ENCODE results near the gene PRR12. TPM values are rescaled to one million over a fixed set of nuclear protein-coding genes. Genes with fewer than 3 reads are reported as not detected.

PRR12 gene
- 10 to 100 TPM; 50.8 to 81.7 (median 78.8) TPM for total RNA-seq
- total RNA-seq (2013) = 21.4 TPM
- total RNA-seq = 5.4 to 80.6 (median 49.9) reads per million in 29 experiments

GRCh38 chr19:49590971-49591730 is at the start of gene PRR12:
Gene PRR12 (plus strand): TSS chr19:49591182. CDS start chr19:49591655, 473 bp downstream.
- Mint-ChIP-seq H3K36me3 (peaks cover 14% of the 10 kb centered on the region), H3K27ac (peak within 1 kb of the TSS; percentile 88 to 94), H3K4me3 (peak within 1 kb of the TSS; percentile 88 to 94 (median 91)), H3K9me3 (no peaks in the 10 kb centered on the region), H3K4me1 (peaks cover 24 to 47% (median 38%) of the 10 kb centered on the region in 3 donors), H3K27me3 (no peaks in the 10 kb centered on the region)
- Histone ChIP-seq H3K4me1 (ENCODE audit: control insufficient read depth in 1 of 2, extremely low read depth in 1 of 2, insufficient read depth in 2 of 2, low read length in 2 of 2) (peaks cover 7 to 53% of the 10 kb centered on the region in 2 experiments), H3K27ac (ENCODE audit: low read length) (peak within 1 kb of the TSS; percentile 86), H3K27me3 (replicated peaks in 1 of 2; ENCODE audit: control insufficient read depth in 2 of 2, extremely low read depth in 1 of 2, insufficient read depth in 2 of 2, low read length in 1 of 2) (no peaks in the 10 kb centered on the region), H3K36me3 (ENCODE audit: control insufficient read depth in 2 of 2, extremely low read depth in 1 of 2, insufficient read depth in 1 of 2, low read length in 1 of 2) (peaks cover 9 to 23% of the 10 kb centered on the region in 2 donors), H3K9me3 (no peaks in the 10 kb centered on the region), H3K4me3 (ENCODE audit: control insufficient read depth in 1 of 2, extremely low read depth in 1 of 2, low read length in 1 of 2) (peak within 1 kb of the TSS; percentile 98 to 99)
- CTCF ChIA-PET = interaction anchor here in 1 of 2 donors (0.5 to 1.5 kb wide), 4 partner anchors 11 to 228 kb away, joined by 4 to 9 read pairs (median 4); partner anchors contain the start of genes NOSIP, PRRG2 and RRAS
- POLR2A ChIA-PET = interaction anchor here (0.6 kb wide), 2 partner anchors 44 kb away, joined by 3 to 12 read pairs; no protein-coding TSS in a partner anchor
- DNase-seq (peak in 34 of 35 experiments; percentile 38 to 85 (median 62)), ATAC-seq (replicated peaks in 1 of 4) (peak; percentile 28 to 39 (median 36))
- WGBS (ENCODE audit: insufficient coverage) = 0% methylated on average over 7 of the region's 66 CpGs

GRCh38 chr19:49541914-49542313 is 49.1 kb upstream of the PRR12 start:
- POLR2A ChIA-PET = no interaction called here
- no peak overlapping the region for H3K27ac Mint-ChIP-seq
- H3K27me3 Mint-ChIP-seq = no peaks in the 10 kb centered on the region
- Histone ChIP-seq H3K9me3 (no peaks in the 10 kb centered on the region), H3K4me1 (ENCODE audit: control insufficient read depth in 1 of 2, extremely low read depth in 1 of 2, insufficient read depth in 2 of 2, low read length in 2 of 2) (peaks cover 8 to 16% of the 10 kb centered on the region in 2 experiments), H3K27me3 (replicated peaks in 1 of 2; ENCODE audit: control insufficient read depth in 2 of 2, extremely low read depth in 1 of 2, insufficient read depth in 2 of 2, low read length in 1 of 2) (no peaks in the 10 kb centered on the region), H3K36me3 (ENCODE audit: control insufficient read depth in 2 of 2, extremely low read depth in 1 of 2, insufficient read depth in 1 of 2, low read length in 1 of 2) (no peaks in the 10 kb centered on the region), H3K27ac (ENCODE audit: low read length) (no peak overlapping the region), H3K4me3 (ENCODE audit: control insufficient read depth in 1 of 2, extremely low read depth in 1 of 2, low read length in 1 of 2) (no peak overlapping the region)
- peaks cover 6% of the 10 kb centered on the region for H3K36me3 Mint-ChIP-seq
- WGBS (ENCODE audit: insufficient coverage) = 94% methylated on average over 4 of the region's 6 CpGs
- CTCF ChIA-PET = interaction anchor here in 1 of 2 donors (0.6 kb wide), 1 partner anchor 23 kb away, joined by 5 read pairs; no protein-coding TSS in a partner anchor
- no peaks in the 10 kb centered on the region for H3K9me3 Mint-ChIP-seq
- DNase-seq (no peak), ATAC-seq (replicated peaks in 1 of 4) (no peak)
- H3K4me3 Mint-ChIP-seq = no peak overlapping the region
- peaks cover 7 to 16% (median 13%) of the 10 kb centered on the region in 3 donors for H3K4me1 Mint-ChIP-seq

GRCh38 chr19:49542446-49542845 is 48.5 kb upstream of the PRR12 start:
- Mint-ChIP-seq H3K4me1 (peaks cover 12 to 21% (median 18%) of the 10 kb centered on the region in 3 donors), H3K9me3 (no peaks in the 10 kb centered on the region), H3K4me3 (no peak overlapping the region), H3K27me3 (no peaks in the 10 kb centered on the region), H3K27ac (no peak overlapping the region), H3K36me3 (peaks cover 6% of the 10 kb centered on the region)
- peaks cover 13 to 19% of the 10 kb centered on the region in 2 experiments for H3K4me1 ChIP-seq (ENCODE audit: control insufficient read depth in 1 of 2, extremely low read depth in 1 of 2, insufficient read depth in 2 of 2, low read length in 2 of 2)
- DNase-seq = no peak
- CTCF ChIA-PET = no interaction called here
- no peak overlapping the region for H3K27ac ChIP-seq (ENCODE audit: low read length)
- ATAC-seq (replicated peaks in 1 of 4) = no peak
- H3K4me3 ChIP-seq (ENCODE audit: control insufficient read depth in 1 of 2, extremely low read depth in 1 of 2, low read length in 1 of 2) = no peak overlapping the region
- H3K36me3 ChIP-seq (ENCODE audit: control insufficient read depth in 2 of 2, extremely low read depth in 1 of 2, insufficient read depth in 1 of 2, low read length in 1 of 2) = no peaks in the 10 kb centered on the region
- 97% methylated on average over 10 of the region's 16 CpGs for WGBS (ENCODE audit: insufficient coverage)
- no peaks in the 10 kb centered on the region for H3K9me3 ChIP-seq
- no peaks in the 10 kb centered on the region for H3K27me3 ChIP-seq (replicated peaks in 1 of 2; ENCODE audit: control insufficient read depth in 2 of 2, extremely low read depth in 1 of 2, insufficient read depth in 2 of 2, low read length in 1 of 2)
- POLR2A ChIA-PET = no interaction called here

GRCh38 chr19:49543032-49543431 is 48.0 kb upstream of the PRR12 start:
- no peaks in the 10 kb centered on the region for H3K9me3 ChIP-seq
- no peaks in the 10 kb centered on the region for H3K27me3 Mint-ChIP-seq
- H3K27me3 ChIP-seq (replicated peaks in 1 of 2; ENCODE audit: control insufficient read depth in 2 of 2, extremely low read depth in 1 of 2, insufficient read depth in 2 of 2, low read length in 1 of 2) = no peaks in the 10 kb centered on the region
- peaks cover 6% of the 10 kb centered on the region for H3K36me3 Mint-ChIP-seq
- DNase-seq (no peak), ATAC-seq (replicated peaks in 1 of 4) (no peak)
- H3K4me1 Mint-ChIP-seq = peaks cover 13 to 24% (median 20%) of the 10 kb centered on the region in 3 donors
- H3K27ac ChIP-seq (ENCODE audit: low read length) = no peak overlapping the region
- CTCF ChIA-PET = interaction anchor here in 1 of 2 donors (0.7 kb wide), 1 partner anchor 33 kb away, joined by 3 read pairs; no protein-coding TSS in a partner anchor
- no peak overlapping the region for H3K27ac Mint-ChIP-seq
- POLR2A ChIA-PET = no interaction called here
- no peak overlapping the region for H3K4me3 Mint-ChIP-seq
- H3K36me3 ChIP-seq (ENCODE audit: control insufficient read depth in 2 of 2, extremely low read depth in 1 of 2, insufficient read depth in 1 of 2, low read length in 1 of 2) = no peaks in the 10 kb centered on the region
- H3K4me1 ChIP-seq (ENCODE audit: control insufficient read depth in 1 of 2, extremely low read depth in 1 of 2, insufficient read depth in 2 of 2, low read length in 2 of 2) = peaks cover 13 to 23% of the 10 kb centered on the region in 2 experiments
- no peaks in the 10 kb centered on the region for H3K9me3 Mint-ChIP-seq
- 85% methylated on average over 10 of the region's 14 CpGs for WGBS (ENCODE audit: insufficient coverage)
- no peak overlapping the region for H3K4me3 ChIP-seq (ENCODE audit: control insufficient read depth in 1 of 2, extremely low read depth in 1 of 2, low read length in 1 of 2)

- no peak overlapping the region for H3K27ac ChIP-seq (ENCODE audit: low read length)
- Mint-ChIP-seq H3K9me3 (no peaks in the 10 kb centered on the region), H3K27me3 (no peaks in the 10 kb centered on the region), H3K4me3 (peak overlapping the region in 1 of 3 donors; percentile 2), H3K36me3 (peaks cover 6% of the 10 kb centered on the region), H3K4me1 (peaks cover 20 to 35% (median 30%) of the 10 kb centered on the region in 3 donors), H3K27ac (peak overlapping the region; percentile 62 to 66)
- POLR2A ChIA-PET = no interaction called here
- H3K4me1 ChIP-seq (ENCODE audit: control insufficient read depth in 1 of 2, extremely low read depth in 1 of 2, insufficient read depth in 2 of 2, low read length in 2 of 2) = peaks cover 22 to 35% of the 10 kb centered on the region in 2 experiments
- H3K27me3 ChIP-seq (replicated peaks in 1 of 2; ENCODE audit: control insufficient read depth in 2 of 2, extremely low read depth in 1 of 2, insufficient read depth in 2 of 2, low read length in 1 of 2) = no peaks in the 10 kb centered on the region
- no peaks in the 10 kb centered on the region for H3K9me3 ChIP-seq
- WGBS (ENCODE audit: insufficient coverage) = 67% methylated on average over 5 of the region's 5 CpGs
- CTCF ChIA-PET = interaction anchor here in 1 of 2 donors (0.7 kb wide), 1 partner anchor 10 kb away, joined by 3 read pairs; no protein-coding TSS in a partner anchor
- H3K4me3 ChIP-seq (ENCODE audit: control insufficient read depth in 1 of 2, extremely low read depth in 1 of 2, low read length in 1 of 2) = no peak overlapping the region
- DNase-seq (no peak), ATAC-seq (replicated peaks in 1 of 4) (peak in 1 of 4 experiments; percentile 22)
- no peaks in the 10 kb centered on the region for H3K36me3 ChIP-seq (ENCODE audit: control insufficient read depth in 2 of 2, extremely low read depth in 1 of 2, insufficient read depth in 1 of 2, low read length in 1 of 2)
Observed at GRCh38 chr19:49544154-49544553, 46.8 kb upstream of the PRR12 start.

- Mint-ChIP-seq H3K4me3 (peak overlapping the region; percentile 62 to 78 (median 69)), H3K9me3 (no peaks in the 10 kb centered on the region), H3K27me3 (no peaks in the 10 kb centered on the region), H3K27ac (peak overlapping the region; percentile 82 to 86), H3K4me1 (peaks cover 42 to 54% (median 45%) of the 10 kb centered on the region in 3 donors), H3K36me3 (peaks cover 3% of the 10 kb centered on the region)
- WGBS (ENCODE audit: insufficient coverage) = 7% methylated on average over 3 of the region's 9 CpGs
- peak; percentile 68 to 79 (median 71) for ATAC-seq (replicated peaks in 1 of 4)
- CTCF ChIA-PET = interaction anchor here (0.6 to 2.6 kb wide), 29 partner anchors 8 to 129 kb away, joined by 3 to 40 read pairs (median 4); partner anchors contain the start of genes FCGRT (in 1 of the 2), FLT3LG (in 1 of the 2) and RCN3 (in 1 of the 2)
- DNase-seq = peak in 24 of 35 experiments; percentile 34 to 91 (median 56)
- POLR2A ChIA-PET = interaction anchor here (0.6 to 1.1 kb wide), 5 partner anchors 12 to 47 kb away, joined by 3 to 12 read pairs (median 3); partner anchors contain the start of gene PRR12 (in 1 of the 2)
- H3K4me1 ChIP-seq (ENCODE audit: control insufficient read depth in 1 of 2, extremely low read depth in 1 of 2, insufficient read depth in 2 of 2, low read length in 2 of 2) = peaks cover 34 to 62% of the 10 kb centered on the region in 2 experiments
- H3K9me3 ChIP-seq = no peaks in the 10 kb centered on the region
- peak overlapping the region; percentile 6 for H3K27ac ChIP-seq (ENCODE audit: low read length)
- H3K36me3 ChIP-seq (ENCODE audit: control insufficient read depth in 2 of 2, extremely low read depth in 1 of 2, insufficient read depth in 1 of 2, low read length in 1 of 2) = no peaks in the 10 kb centered on the region
- peak overlapping the region; percentile 20 to 51 for H3K4me3 ChIP-seq (ENCODE audit: control insufficient read depth in 1 of 2, extremely low read depth in 1 of 2, low read length in 1 of 2)
- no peaks in the 10 kb centered on the region for H3K27me3 ChIP-seq (replicated peaks in 1 of 2; ENCODE audit: control insufficient read depth in 2 of 2, extremely low read depth in 1 of 2, insufficient read depth in 2 of 2, low read length in 1 of 2)
Observed at GRCh38 chr19:49546825-49547565, 44.0 kb upstream of the PRR12 start.
